ENCODE results near the gene COPRS.
"Not testable (repeated sequence)": the region's sequence is repeated elsewhere in the genome, so short reads cannot be mapped to it uniquely, and the experiment has no call there.

The COPRS gene

DNA sequence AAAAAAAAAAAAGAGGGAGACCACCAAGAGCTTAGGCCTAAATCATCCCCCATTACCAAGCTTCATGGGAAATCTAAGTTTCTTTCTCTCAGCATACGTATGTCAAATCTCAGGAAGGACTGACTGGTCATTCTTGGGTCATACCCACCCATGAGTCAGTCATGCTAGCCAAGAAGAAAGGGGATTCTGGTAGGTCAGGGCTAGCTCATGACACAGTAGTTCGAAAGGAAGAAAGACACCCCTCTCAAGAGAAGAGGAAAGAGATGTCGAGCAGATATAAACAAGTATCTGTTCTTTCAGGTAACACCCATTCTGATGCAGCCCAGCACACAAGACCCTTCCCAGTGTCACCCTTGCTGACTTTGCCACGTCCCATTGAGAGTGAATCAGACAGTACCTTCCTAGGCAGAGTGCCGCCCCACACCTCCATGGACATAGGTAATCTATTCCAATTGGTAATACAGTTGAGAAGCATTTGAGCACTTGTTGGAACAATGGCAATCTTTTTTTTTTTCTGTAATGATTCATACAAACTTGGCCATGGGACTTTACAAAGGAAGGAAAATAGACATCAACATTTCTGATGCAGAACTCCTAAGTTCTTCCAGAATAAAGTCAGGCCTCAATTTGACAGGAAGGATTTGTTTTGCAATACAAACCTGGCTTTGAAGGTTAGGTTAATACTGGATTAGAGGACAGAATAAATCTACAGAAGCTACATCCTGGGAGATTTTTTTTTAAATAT, 38.2 kb downstream of the COPRS start:
- H3K4me3 ChIP-seq (ENCODE audit: low read length) = no peak overlapping the region
- H3K9ac ChIP-seq (ENCODE audit: low read length) = no peak overlapping the region
- H3K9me3 ChIP-seq (ENCODE audit: control insufficient read depth, low read length) = no peaks in the 10 kb centered on the region
- no peaks in the 10 kb centered on the region for H3K27me3 ChIP-seq (ENCODE audit: control insufficient read depth, insufficient read depth, low read length)
- no peaks in the 10 kb centered on the region for H3K36me3 ChIP-seq (ENCODE audit: control insufficient read depth, insufficient read depth, low read length)
- H3K4me1 ChIP-seq (ENCODE audit: control insufficient read depth, insufficient read depth, low read length) = no peaks in the 10 kb centered on the region

DNA sequence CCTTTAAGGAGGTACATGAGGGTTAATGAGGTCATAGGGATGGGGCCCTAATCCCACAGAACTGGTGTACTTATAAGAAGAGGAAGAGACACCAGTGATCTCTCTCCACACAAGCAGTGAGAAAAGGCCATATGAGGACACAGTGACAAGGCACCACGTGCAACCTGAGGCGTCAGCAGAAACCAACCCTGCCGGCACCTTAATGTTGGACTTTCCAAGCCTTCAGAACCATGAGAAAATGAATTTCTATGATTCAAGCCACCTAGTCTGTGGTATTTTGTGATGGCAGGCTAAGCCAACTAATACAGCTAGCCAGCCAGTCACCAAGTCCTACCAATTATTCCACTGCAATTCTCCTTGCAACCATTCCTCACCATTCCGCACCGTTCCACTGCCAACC, 39.5 kb downstream of the COPRS start:
- Histone ChIP-seq H3K4me3 (ENCODE audit: low read length) (no peak overlapping the region), H3K27me3 (ENCODE audit: control insufficient read depth, insufficient read depth, low read length) (no peaks in the 10 kb centered on the region), H3K9ac (ENCODE audit: low read length) (no peak overlapping the region), H3K36me3 (ENCODE audit: control insufficient read depth, insufficient read depth, low read length) (no peaks in the 10 kb centered on the region), H3K4me1 (ENCODE audit: control insufficient read depth, insufficient read depth, low read length) (no peaks in the 10 kb centered on the region), H3K9me3 (ENCODE audit: control insufficient read depth, low read length) (no peaks in the 10 kb centered on the region)

DNA sequence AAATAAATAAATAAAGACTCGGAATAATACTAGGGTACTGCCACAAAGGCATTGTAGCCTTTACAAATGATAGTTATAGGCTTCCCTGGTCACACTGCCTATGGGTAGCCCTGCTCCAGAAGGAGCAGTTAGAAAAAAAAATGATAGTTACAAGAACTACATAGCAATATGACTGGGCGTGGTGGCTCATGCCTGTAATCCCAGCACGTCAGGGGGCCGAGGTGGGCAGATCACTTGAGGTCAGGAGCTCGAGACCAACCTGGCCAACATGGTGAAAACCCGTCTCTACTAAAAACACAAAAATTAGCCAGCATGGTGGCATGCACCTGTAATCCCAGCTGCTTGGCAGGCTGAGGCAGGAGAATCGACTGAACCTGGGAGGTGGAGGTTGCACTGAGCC, 40.2 kb downstream of the COPRS start:
- H3K27me3 ChIP-seq (ENCODE audit: control insufficient read depth, insufficient read depth, low read length); H3K36me3 ChIP-seq (ENCODE audit: control insufficient read depth, insufficient read depth, low read length); H3K9me3 ChIP-seq (ENCODE audit: control insufficient read depth, low read length); H3K4me3 ChIP-seq (ENCODE audit: low read length); H3K4me1 ChIP-seq (ENCODE audit: control insufficient read depth, insufficient read depth, low read length); H3K9ac ChIP-seq (ENCODE audit: low read length): not testable (repeated sequence)

DNA sequence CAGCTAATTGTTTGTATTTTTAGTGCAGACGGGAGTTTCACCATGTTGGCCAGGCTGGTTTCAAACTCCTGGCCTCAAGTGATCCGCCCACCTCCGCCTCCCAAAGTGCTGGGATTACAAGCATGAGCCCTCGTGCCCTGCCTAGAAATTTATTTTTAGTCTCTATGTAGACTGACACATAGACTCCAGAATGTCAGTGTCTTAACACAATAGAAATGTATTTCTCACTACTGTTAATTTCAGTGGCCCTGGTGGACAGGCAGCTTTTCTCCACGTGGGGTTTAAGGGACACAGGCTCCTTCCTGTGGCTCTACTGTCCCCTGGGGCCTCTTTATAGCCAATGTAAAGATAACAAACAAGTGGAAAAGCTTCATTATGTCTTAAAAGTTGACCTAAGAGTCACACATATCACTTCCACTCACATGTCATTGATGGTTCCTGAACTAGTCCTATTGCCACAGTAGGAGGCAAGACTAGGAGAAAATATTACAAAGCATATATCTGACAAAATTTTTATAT, 43.8 kb downstream of the COPRS start:
- H3K27me3 ChIP-seq (ENCODE audit: control insufficient read depth, insufficient read depth, low read length) = no peaks in the 10 kb centered on the region
- H3K9ac ChIP-seq (ENCODE audit: low read length) = no peak overlapping the region
- no peaks in the 10 kb centered on the region for H3K36me3 ChIP-seq (ENCODE audit: control insufficient read depth, insufficient read depth, low read length)
- H3K4me1 ChIP-seq (ENCODE audit: control insufficient read depth, insufficient read depth, low read length) = no peaks in the 10 kb centered on the region
- no peak overlapping the region for H3K4me3 ChIP-seq (ENCODE audit: low read length)
- H3K9me3 ChIP-seq (ENCODE audit: control insufficient read depth, low read length) = no peaks in the 10 kb centered on the region

DNA sequence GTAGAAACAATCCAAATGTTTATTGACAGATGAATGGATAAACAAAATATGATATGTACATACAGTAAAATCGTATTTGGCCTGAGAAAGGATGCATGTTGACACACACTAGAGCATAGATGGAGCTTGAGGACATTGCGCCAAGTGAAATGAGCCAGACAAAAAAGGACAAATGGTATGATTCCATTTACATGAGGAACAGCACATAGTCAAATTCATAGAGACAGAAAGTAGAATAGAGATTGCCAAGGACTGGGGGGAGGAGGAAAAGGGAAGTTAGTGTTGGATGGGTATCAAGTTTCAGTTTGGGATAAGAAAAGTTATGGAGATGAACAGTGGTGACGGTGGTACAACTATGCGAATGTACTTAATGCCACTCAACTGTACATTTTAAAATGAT, 47.9 kb downstream of the COPRS start:
- Histone ChIP-seq H3K4me3 (ENCODE audit: low read length) (no peak overlapping the region), H3K36me3 (ENCODE audit: control insufficient read depth, insufficient read depth, low read length) (no peaks in the 10 kb centered on the region), H3K9me3 (ENCODE audit: control insufficient read depth, low read length) (no peaks in the 10 kb centered on the region), H3K27me3 (ENCODE audit: control insufficient read depth, insufficient read depth, low read length) (no peaks in the 10 kb centered on the region), H3K9ac (ENCODE audit: low read length) (no peak overlapping the region), H3K4me1 (ENCODE audit: control insufficient read depth, insufficient read depth, low read length) (no peaks in the 10 kb centered on the region)

DNA sequence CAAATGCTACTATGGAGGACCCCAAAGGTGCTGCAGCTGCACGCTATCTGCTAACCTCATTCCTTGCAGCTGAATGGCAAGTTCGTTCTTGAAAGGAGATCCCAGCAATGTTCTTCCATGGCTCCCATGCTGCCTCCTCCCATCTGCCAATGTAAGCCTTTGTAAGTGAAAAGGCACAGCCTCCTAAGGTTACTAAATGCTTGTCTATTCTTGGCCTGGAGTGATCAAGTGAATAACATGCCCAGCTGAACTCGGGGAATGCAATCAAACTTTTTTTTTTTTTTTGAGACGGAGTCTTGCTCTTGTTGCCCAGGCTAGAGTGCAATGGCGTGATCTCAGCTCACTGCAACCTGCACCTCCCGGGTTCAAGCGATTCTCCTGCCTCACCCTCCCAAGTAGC, 49.2 kb downstream of the COPRS start:
- not testable (repeated sequence) for H3K27me3 ChIP-seq (ENCODE audit: control insufficient read depth, insufficient read depth, low read length); H3K4me3 ChIP-seq (ENCODE audit: low read length); H3K36me3 ChIP-seq (ENCODE audit: control insufficient read depth, insufficient read depth, low read length); H3K9ac ChIP-seq (ENCODE audit: low read length); H3K4me1 ChIP-seq (ENCODE audit: control insufficient read depth, insufficient read depth, low read length); H3K9me3 ChIP-seq (ENCODE audit: control insufficient read depth, low read length)

DNA sequence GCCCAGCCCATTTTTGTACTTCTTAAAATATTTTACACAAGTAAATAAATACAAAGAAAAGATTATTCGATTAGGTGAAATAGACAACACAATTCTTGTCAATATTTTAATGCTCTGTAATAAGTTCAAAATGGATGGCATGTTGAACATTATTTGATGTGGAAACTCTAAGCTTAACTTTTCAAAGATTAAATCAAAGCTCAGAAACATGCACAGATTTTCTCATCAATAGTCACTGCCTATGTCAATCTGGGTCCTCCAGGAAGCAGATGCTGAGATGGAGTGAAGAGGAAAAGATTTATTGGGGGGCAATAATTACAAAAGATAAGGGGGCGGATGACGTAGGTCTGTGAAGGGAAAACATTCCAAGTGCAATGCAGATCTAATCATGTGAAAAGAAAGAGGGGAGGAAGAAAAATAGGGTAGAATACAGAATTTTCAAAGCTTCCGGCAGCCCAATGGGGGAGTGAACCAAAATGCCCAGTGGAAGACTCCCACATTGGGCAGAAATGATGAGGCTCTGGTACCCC, 50.5 kb downstream of the COPRS start:
- no peak overlapping the region for H3K4me3 ChIP-seq (ENCODE audit: low read length)
- H3K27me3 ChIP-seq (ENCODE audit: control insufficient read depth, insufficient read depth, low read length) = no peaks in the 10 kb centered on the region
- H3K9me3 ChIP-seq (ENCODE audit: control insufficient read depth, low read length) = no peaks in the 10 kb centered on the region
- H3K9ac ChIP-seq (ENCODE audit: low read length) = no peak overlapping the region
- peaks cover under 1% of the 10 kb centered on the region for H3K4me1 ChIP-seq (ENCODE audit: control insufficient read depth, insufficient read depth, low read length)
- no peaks in the 10 kb centered on the region for H3K36me3 ChIP-seq (ENCODE audit: control insufficient read depth, insufficient read depth, low read length)

DNA sequence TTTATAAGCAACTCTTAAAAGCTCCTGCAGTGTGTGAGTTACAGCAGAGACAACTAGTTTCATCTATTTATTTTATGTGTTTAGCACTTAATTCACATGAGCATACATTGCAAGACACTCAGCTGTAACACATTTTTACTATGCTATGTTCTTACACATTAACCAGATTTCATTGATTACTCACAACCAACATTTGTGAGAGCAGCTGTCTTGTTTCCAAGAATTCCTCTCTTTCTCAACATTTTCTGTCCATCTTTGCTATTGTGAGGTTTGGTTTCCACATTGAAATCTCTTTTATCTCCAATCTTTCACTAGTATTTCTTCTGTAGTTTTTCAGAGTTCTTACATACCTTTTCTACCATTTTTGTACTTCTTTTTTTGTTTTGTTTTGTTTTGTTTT, 51.2 kb downstream of the COPRS start:
- Histone ChIP-seq H3K36me3 (ENCODE audit: control insufficient read depth, insufficient read depth, low read length) (no peaks in the 10 kb centered on the region), H3K27me3 (ENCODE audit: control insufficient read depth, insufficient read depth, low read length) (no peaks in the 10 kb centered on the region), H3K4me1 (ENCODE audit: control insufficient read depth, insufficient read depth, low read length) (peaks cover 5% of the 10 kb centered on the region), H3K9ac (ENCODE audit: low read length) (no peak overlapping the region), H3K9me3 (ENCODE audit: control insufficient read depth, low read length) (no peaks in the 10 kb centered on the region), H3K4me3 (ENCODE audit: low read length) (no peak overlapping the region)

DNA sequence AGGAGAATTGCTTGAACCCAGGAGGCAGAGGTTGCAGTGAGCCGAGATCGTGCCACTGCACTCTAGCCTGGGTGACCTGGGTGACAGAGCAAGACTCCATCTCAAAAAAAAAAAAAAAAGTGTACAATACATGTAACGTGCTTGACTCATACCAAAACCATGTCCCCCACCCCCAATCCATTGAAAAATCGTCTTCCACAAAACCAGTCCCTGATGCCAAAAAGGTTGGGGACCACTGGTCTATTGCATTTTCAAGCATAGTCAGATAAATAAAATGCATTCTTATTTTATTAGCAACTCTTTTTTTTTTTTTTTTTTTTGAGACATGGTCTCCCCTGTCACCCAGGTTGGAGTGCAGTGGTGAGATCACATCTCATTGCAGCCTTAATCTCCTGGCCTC, 52.1 kb downstream of the COPRS start:
- Histone ChIP-seq H3K9me3 (ENCODE audit: control insufficient read depth, low read length) (no peaks in the 10 kb centered on the region), H3K36me3 (ENCODE audit: control insufficient read depth, insufficient read depth, low read length) (no peaks in the 10 kb centered on the region), H3K9ac (ENCODE audit: low read length) (no peak overlapping the region), H3K27me3 (ENCODE audit: control insufficient read depth, insufficient read depth, low read length) (no peaks in the 10 kb centered on the region), H3K4me3 (ENCODE audit: low read length) (no peak overlapping the region), H3K4me1 (ENCODE audit: control insufficient read depth, insufficient read depth, low read length) (peaks cover 10% of the 10 kb centered on the region)

DNA sequence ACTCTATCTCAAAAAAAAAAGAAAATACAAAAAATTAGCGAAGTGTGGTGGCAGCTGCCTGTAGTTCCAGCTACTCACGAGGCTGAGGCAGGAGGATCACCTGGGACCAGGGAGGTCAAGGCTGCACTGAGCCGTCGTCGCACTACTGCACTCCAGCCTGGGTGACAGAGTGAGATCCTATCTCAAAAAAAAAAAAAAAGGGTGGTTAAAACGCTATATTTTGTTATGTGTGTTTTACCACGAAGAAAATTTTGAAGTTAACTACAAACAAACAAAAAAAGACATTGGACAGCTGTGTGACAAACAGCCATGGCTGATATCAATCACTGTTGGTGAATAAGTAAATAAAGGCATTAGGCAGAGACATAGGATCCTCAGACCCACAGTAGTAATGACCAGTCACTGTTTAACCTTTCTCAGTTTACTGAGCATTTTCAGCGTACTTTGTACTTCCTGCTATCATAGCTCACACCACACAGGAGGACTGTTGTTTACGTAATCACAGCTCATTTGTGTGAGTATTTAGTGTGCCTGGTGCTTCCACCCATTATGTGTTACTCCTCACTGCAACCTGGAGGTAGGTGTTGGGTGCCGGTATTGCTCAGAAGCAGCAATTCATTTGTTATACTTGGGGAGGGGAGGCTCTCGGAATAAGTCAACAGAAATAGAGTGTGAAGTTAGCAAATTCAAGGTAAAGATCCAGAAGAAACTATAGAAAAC, 55.4 kb downstream of the COPRS start:
- Histone ChIP-seq H3K4me1 (ENCODE audit: control insufficient read depth, insufficient read depth, low read length) (peaks cover 10% of the 10 kb centered on the region), H3K27me3 (ENCODE audit: control insufficient read depth, insufficient read depth, low read length) (no peaks in the 10 kb centered on the region), H3K4me3 (ENCODE audit: low read length) (no peak overlapping the region), H3K9me3 (ENCODE audit: control insufficient read depth, low read length) (no peaks in the 10 kb centered on the region), H3K36me3 (ENCODE audit: control insufficient read depth, insufficient read depth, low read length) (no peaks in the 10 kb centered on the region), H3K9ac (ENCODE audit: low read length) (no peak overlapping the region)

DNA sequence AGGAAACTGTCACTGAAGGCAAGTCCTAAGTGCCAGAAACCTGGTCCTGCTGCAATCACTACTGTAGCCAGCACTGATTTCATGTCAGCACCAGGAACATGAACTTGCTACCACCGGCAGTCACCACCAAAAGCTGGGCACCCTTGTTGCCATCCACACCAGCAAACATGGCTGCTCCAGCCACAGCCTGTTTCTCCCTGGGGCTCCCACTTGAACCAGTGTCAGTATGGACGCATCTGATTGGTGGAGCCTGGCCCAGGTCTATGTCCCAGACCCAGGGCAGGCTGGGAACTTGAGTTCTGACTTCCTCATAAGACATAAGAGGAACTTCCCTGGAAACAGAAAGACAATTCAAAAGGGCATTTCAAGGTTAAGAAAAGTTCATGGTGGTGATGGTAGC, 56.5 kb downstream of the COPRS start:
- H3K36me3 ChIP-seq (ENCODE audit: control insufficient read depth, insufficient read depth, low read length) = no peaks in the 10 kb centered on the region
- H3K27me3 ChIP-seq (ENCODE audit: control insufficient read depth, insufficient read depth, low read length) = no peaks in the 10 kb centered on the region
- peaks cover 10% of the 10 kb centered on the region for H3K4me1 ChIP-seq (ENCODE audit: control insufficient read depth, insufficient read depth, low read length)
- no peak overlapping the region for H3K4me3 ChIP-seq (ENCODE audit: low read length)
- H3K9ac ChIP-seq (ENCODE audit: low read length) = no peak overlapping the region
- no peaks in the 10 kb centered on the region for H3K9me3 ChIP-seq (ENCODE audit: control insufficient read depth, low read length)

All from mucosa of stomach (tissue), 1 donor.